ENCODE data around the gene ELMO1.

Gene ELMO1

DNA sequence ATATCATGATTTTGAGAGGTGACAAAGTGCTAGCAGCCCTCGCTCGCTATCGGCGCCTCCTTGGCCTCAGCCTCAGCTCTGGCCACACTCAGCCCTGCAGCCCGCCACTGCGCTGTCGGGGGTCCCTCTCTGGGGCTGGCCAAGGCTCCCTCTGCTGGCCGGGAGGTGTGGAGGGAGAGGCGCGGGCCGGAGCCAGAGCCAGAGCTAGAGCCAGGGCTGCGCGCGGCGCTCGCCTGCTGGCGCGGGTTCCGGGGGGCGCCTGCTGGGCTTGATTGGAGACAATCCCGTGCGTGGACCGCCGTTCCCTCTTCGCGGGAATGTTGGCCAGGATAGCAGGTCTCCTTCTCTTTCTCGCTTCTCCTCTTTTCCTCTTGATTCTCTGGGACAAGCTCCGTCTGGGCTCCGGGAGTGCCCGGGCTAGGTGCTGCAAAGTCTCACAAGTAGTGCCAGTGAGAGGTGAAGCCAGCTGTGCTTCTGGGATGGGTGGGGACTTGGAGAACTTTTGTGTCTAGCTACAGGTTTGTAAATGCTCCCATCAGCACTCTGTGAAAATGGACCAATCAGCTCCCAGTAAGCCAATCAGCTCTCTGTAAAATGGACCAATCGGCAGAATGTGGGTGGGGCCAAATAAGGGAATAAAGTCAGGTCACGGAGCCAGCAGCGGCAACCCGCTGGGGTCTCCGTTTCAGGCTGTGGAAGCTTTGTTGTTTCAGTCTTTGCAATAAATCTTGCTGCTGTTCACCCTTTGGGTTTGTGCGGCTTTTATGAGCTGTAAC, 43.4 kb upstream of the ELMO1 start:
- DNase-seq (ENCODE audit: extremely low spot score): no peak
- ChIA-PET POLR2A (interaction anchor here (0.8 kb wide), 1 partner anchor 12 kb away, joined by 3 read pairs; no protein-coding TSS in a partner anchor), CTCF (interaction anchor here (1.2 kb wide), 1 partner anchor 13 kb away, joined by 3 read pairs; no protein-coding TSS in a partner anchor)
- TF ChIP-seq FOXA1 (IDR thresholded peaks at IDR 0.05): no peak
- no peak for TF ChIP-seq NFRKB (IDR thresholded peaks at IDR 0.05)
- no peak for TF ChIP-seq BHLHE40 (IDR thresholded peaks at IDR 0.05; ENCODE audit: borderline replicate concordance)
- no peak for TF ChIP-seq TARDBP (IDR thresholded peaks at IDR 0.05)
- TF ChIP-seq ELF4 (IDR thresholded peaks at IDR 0.05): no peak
- no peak for TF ChIP-seq FOXK2 (IDR thresholded peaks at IDR 0.05)
- TF ChIP-seq ARNT (IDR thresholded peaks at IDR 0.05): no peak
- TF ChIP-seq FOXM1 (IDR thresholded peaks at IDR 0.05; ENCODE audit: borderline replicate concordance): no peak
- no peak for TF ChIP-seq SP1 (IDR thresholded peaks at IDR 0.05)
- no peak for TF ChIP-seq LEF1 (IDR thresholded peaks at IDR 0.05; ENCODE audit: borderline replicate concordance)

DNA sequence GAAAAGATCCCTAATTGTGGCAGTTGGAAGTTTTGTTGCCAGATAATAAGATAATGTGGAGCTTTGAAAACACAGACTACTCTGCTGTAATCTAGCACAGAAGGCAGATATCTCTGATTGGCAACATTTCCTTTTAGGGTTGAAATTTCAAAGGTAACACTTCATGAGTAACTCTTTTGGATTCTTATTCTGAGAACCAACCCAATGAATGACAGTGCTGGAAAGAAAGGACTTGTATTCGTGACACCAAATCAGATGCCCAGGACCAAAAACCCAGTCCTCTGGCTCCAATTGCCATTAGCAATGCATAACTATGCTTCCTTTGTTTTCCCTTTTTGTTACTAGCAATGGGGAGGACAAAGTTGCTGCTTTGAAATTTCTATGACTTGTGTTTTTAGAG, 41.0 kb upstream of the ELMO1 start:
- TF ChIP-seq FOXM1 (IDR thresholded peaks at IDR 0.05; ENCODE audit: borderline replicate concordance) (no peak), HDGF (IDR thresholded peaks at IDR 0.05; ENCODE audit: borderline replicate concordance) (no peak), CTBP1 (IDR thresholded peaks at IDR 0.05; ENCODE audit: borderline replicate concordance) (no peak), L3MBTL2 (conservative IDR thresholded peaks at IDR 0.05) (no peak), ARNT (IDR thresholded peaks at IDR 0.05) (no peak)
- TF ChIP-seq, protein P1, sequence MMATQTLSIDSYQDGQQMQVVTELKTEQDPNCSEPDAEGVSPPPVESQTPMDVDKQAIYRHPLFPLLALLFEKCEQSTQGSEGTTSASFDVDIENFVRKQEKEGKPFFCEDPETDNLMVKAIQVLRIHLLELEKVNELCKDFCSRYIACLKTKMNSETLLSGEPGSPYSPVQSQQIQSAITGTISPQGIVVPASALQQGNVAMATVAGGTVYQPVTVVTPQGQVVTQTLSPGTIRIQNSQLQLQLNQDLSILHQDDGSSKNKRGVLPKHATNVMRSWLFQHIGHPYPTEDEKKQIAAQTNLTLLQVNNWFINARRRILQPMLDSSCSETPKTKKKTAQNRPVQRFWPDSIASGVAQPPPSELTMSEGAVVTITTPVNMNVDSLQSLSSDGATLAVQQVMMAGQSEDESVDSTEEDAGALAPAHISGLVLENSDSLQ (IDR thresholded peaks at IDR 0.05): no peak
- ChIA-PET CTCF (no interaction called here), POLR2A (no interaction called here)
- DNase-seq (ENCODE audit: extremely low spot score): no peak

DNA sequence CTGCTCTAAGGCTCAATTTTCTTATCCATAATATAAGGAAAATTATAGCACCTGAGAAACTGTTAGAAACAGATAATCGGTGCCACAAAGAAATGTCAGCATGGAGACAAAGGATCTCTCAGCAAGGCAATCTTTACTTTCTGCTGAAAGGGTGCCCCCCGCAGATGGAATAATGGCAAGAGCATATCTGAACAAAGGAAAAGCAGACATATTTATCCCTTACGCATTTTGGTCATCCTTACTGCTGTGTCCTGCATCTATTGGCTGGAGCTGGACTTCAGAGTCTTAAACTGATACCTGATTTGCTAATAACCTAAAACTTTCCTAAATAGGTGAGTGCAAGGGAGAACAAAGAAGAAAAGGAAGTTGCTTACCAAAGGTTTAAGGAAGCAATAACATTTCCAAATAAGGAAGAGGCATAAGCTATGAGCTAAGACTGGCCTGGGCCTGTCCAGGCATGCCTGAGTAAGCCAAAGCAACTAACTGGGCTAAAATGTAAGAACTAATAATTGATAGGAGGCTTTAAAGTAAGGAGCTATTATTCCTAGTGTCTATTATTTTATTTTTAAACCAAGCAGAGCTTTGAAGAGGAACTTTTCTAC, 39.6 kb upstream of the ELMO1 start:
- CTCF ChIA-PET: interaction anchor here (0.6 kb wide), 1 partner anchor 911 kb away, joined by 3 read pairs; no protein-coding TSS in a partner anchor
- POLR2A ChIA-PET: no interaction called here

DNA sequence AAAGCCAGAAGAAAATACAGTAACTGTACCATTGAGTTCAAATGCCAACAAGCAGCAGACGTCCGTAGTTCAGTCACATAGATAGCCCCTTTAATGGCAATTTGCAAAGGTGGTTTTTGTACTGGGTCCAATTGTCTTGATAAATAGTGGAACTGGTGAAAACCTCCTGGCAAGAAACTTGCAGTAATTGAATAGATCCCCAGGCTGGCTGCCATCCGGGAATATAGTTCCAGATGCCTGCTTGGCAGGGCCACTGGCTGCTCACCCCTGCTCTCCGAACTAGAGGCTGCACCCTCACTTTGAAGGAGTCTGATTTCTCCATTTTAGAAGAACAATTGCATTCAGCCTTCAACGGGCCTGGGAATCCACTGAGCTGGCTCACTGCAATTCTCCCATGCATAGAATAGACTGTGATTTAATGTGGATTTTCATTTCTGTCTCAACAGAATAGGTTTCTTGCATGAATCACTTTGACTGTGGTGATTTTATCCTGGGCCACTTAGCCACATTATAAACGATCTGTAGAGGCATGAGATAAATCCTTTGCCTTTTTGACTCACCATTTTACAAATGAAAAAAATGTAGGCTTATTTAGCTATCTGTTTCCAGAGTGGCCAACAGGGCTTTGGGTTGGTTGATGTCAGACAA, 35.9 kb upstream of the ELMO1 start:
- TF ChIP-seq SUZ12 (IDR thresholded peaks at IDR 0.05) (no peak), NFRKB (IDR thresholded peaks at IDR 0.05) (no peak), ZNF384 (IDR thresholded peaks at IDR 0.05) (no peak), L3MBTL2 (conservative IDR thresholded peaks at IDR 0.05) (no peak), BHLHE40 (IDR thresholded peaks at IDR 0.05; ENCODE audit: borderline replicate concordance) (no peak), ELF4 (IDR thresholded peaks at IDR 0.05) (no peak), FOXM1 (IDR thresholded peaks at IDR 0.05; ENCODE audit: borderline replicate concordance) (no peak), FOXA1 (IDR thresholded peaks at IDR 0.05) (no peak), FOXK2 (IDR thresholded peaks at IDR 0.05) (no peak), LEF1 (IDR thresholded peaks at IDR 0.05; ENCODE audit: borderline replicate concordance) (no peak), CTBP1 (IDR thresholded peaks at IDR 0.05; ENCODE audit: borderline replicate concordance) (no peak), TARDBP (IDR thresholded peaks at IDR 0.05) (no peak)
- TF ChIP-seq, protein P1 (IDR thresholded peaks at IDR 0.05): no peak
- DNase-seq (ENCODE audit: extremely low spot score): no peak
- ChIA-PET POLR2A (no interaction called here), CTCF (no interaction called here)

More for the DNA sequence above, 39.6 kb upstream of the ELMO1 start:
- DNase-seq (ENCODE audit: extremely low spot score): no peak
- no peak for TF ChIP-seq BHLHE40 (IDR thresholded peaks at IDR 0.05; ENCODE audit: borderline replicate concordance)

DNA sequence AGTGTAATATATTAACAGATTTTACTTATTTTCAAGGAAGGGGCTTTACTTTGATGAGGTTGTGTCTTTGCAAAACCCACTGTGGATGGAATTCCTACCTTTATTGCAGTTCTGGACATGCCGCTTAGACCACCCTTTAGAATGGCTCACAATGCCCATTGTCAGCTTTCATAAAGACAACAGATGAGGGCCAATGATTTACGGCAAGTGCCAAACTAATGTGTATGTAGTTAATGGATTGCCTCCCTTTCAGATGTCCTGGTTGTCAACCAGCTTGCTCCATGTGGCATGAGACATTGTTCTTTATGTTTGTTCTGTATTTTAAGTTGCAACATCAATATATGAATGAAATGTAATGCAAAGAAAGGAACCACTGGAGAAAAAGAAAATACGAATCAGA, 35.0 kb upstream of the ELMO1 start:
- no peak for TF ChIP-seq ELF4 (IDR thresholded peaks at IDR 0.05)
- TF ChIP-seq SP1 (IDR thresholded peaks at IDR 0.05): no peak
- no peak for TF ChIP-seq SUZ12 (IDR thresholded peaks at IDR 0.05)
- TF ChIP-seq CTBP1 (IDR thresholded peaks at IDR 0.05; ENCODE audit: borderline replicate concordance): no peak
- TF ChIP-seq LEF1 (IDR thresholded peaks at IDR 0.05; ENCODE audit: borderline replicate concordance): no peak
- TF ChIP-seq BHLHE40 (IDR thresholded peaks at IDR 0.05; ENCODE audit: borderline replicate concordance): no peak
- no peak for TF ChIP-seq HDGF (IDR thresholded peaks at IDR 0.05; ENCODE audit: borderline replicate concordance)
- ChIA-PET POLR2A (no interaction called here), CTCF (no interaction called here)
- DNase-seq (ENCODE audit: extremely low spot score): no peak

DNA sequence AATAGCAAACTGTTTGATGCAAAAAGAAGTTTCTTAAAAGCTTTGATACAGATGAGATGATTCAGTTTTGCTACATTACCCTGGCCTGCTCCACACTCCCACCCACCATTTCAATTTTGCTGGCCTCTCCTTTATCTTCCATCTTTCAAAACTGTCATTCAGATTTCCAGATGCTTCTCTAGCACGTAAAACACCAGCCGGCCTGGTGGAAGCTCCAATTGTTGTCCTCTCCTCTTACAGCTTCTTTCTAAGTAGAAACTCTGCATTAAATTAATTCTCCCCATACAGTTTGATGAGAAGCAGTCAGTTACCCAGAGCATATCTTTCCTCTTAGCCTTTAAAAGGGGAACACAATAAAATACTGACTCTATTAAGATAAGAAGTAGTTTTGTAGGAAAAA, 34.3 kb upstream of the ELMO1 start:
- ChIA-PET CTCF (no interaction called here), POLR2A (no interaction called here)
- TF ChIP-seq LEF1 (IDR thresholded peaks at IDR 0.05; ENCODE audit: borderline replicate concordance): no peak
- TF ChIP-seq SP1 (IDR thresholded peaks at IDR 0.05): no peak
- DNase-seq (ENCODE audit: extremely low spot score): no peak

DNA sequence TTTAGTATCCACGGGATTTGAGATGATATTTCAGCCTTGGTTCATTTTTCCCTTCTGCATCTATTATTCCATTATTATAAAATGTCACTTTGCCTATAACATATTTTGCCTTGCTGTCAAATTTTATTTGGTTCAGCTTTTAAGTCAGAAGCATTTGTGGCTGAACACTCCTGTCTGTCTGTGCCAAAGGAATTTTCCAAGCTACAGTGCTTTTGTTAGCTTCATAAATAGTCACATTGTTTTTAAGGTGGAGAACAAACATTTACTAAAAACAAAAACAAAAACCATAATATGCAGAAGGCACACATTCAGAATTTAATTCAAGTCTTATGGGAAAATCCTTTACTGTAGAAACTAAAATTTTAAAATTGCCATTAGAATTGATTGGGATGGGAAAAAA, 33.8 kb upstream of the ELMO1 start:
- no peak for DNase-seq (ENCODE audit: extremely low spot score)
- POLR2A ChIA-PET: no interaction called here
- CTCF ChIA-PET: no interaction called here

More for the DNA sequence above, 33.8 kb upstream of the ELMO1 start:
- TF ChIP-seq TARDBP (IDR thresholded peaks at IDR 0.05) (no peak), FOXA1 (IDR thresholded peaks at IDR 0.05) (no peak), BHLHE40 (IDR thresholded peaks at IDR 0.05; ENCODE audit: borderline replicate concordance) (no peak)
